Sigmoid colon (tissue), 4 donors: ENCODE results near the gene FAR2.
"Not testable (repeated sequence)": the region's sequence is repeated elsewhere in the genome, so short reads cannot be mapped to it uniquely, and the experiment has no call there.

Experiments
- POLR2A ChIP-seq, 2 donors: fragments of 450-650 bp; IDR thresholded peaks; one replicate each; pipeline ENCODE4 v1.6.1; 2016; ENCODE audit warnings: antibody characterized with exemption in 2 of 2, mild to moderate bottlenecking in 2 of 2, moderate library complexity in 2 of 2
- POLR2AphosphoS5 ChIP-seq, 4 donors: sonication (generic); formaldehyde crosslinking; IDR thresholded peaks; one replicate each; pipeline ENCODE4 v1.6.1; 2017; ENCODE audit warnings: antibody characterized with exemption in 4 of 4
- TF ChIP-seq, protein P1 (sequence below), 4 experiments: fragments of 450-650 bp in 3 of 4; fragments of 200-600 bp in 1 of 4; IDR thresholded peaks; one replicate each; pipeline ENCODE4 v1.5.1; 2016 to 2019; ENCODE audit warnings: antibody characterized with exemption in 4 of 4, mild to moderate bottlenecking in 3 of 4, moderate library complexity in 2 of 4

GRCh38 chr12:29385194-29385593 is 236.1 kb downstream of the FAR2 start:
- TF ChIP-seq, protein P1, sequence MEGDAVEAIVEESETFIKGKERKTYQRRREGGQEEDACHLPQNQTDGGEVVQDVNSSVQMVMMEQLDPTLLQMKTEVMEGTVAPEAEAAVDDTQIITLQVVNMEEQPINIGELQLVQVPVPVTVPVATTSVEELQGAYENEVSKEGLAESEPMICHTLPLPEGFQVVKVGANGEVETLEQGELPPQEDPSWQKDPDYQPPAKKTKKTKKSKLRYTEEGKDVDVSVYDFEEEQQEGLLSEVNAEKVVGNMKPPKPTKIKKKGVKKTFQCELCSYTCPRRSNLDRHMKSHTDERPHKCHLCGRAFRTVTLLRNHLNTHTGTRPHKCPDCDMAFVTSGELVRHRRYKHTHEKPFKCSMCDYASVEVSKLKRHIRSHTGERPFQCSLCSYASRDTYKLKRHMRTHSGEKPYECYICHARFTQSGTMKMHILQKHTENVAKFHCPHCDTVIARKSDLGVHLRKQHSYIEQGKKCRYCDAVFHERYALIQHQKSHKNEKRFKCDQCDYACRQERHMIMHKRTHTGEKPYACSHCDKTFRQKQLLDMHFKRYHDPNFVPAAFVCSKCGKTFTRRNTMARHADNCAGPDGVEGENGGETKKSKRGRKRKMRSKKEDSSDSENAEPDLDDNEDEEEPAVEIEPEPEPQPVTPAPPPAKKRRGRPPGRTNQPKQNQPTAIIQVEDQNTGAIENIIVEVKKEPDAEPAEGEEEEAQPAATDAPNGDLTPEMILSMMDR (IDR thresholded peaks at IDR 0.05), result not testable (repeated sequence)
- TF ChIP-seq POLR2A, POLR2AphosphoS5 (IDR thresholded peaks at IDR 0.05): not testable (repeated sequence)
